NB4 (cell line): ENCODE measurements around the gene MEN1.
A peak's percentile ranks its signal among the peaks of the same experiment; 100 is the strongest.

Experiments
- CTCF ChIP-seq: IDR thresholded peaks from one replicate; pipeline ENCODE4 v1.5.1; 2012; ENCODE audit warnings: low read depth, low read length
- POLR2A ChIP-seq: IDR thresholded peaks from 2 replicates; pipeline ENCODE4 v1.6.1; 2011; ENCODE audit warnings: mild to moderate bottlenecking; ENCODE audit not compliant: insufficient read length; ENCODE audit errors: extremely low read depth

DNA sequence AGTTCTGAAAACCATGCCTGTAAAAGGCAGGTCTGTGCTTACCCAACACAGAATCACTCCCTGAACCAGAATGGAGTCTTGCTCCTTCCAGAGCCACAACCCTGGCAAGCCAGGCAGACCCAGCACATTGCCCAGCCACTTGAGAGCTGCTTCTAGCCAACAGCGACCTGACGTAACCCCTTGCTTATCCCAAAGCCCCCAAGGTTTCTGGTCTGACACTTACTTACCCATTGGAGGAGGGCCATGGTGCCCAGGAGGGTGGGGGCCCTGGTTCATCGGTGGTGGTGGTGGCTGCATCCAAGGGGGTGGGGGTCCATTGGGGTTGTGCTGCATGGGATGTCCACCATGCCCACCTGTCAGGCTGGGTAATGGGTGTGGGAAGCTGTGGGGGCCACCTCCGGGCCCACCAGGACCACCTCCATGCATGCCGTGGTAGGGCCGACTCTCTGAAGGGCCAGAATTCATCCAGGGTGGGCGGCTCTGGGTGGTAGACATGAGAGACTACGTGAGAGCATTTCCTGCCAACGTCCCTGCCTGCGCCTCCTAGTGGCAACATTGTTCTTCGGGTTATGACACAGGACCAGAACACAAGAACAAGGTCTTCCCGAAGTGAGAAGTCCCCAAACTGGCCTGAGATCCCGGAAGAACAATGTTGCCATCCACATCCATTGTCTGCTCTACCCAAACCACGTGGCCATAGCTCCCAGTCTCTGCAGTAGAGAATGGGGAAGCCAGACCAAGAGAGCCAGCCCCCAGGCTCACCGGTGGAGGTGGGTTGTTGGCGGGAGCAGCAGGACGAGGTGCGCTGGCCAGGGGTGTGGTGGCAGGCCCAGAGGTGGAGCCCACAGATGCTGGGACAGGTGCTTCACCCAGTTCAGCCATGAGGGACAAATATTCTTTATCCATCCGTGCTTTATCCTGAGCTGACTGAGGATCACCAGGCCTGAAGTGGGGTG, 42.7 kb downstream of the MEN1 start:
- TF ChIP-seq CTCF (peak; percentile 90), POLR2A (peak; percentile 19)
